ENCODE measurements around the gene PSMA7.
A peak's percentile ranks its signal among the peaks of the same experiment; 100 is the strongest.

Gene PSMA7

GRCh38 chr20:62158088-62158400, 14.8 kb upstream of the PSMA7 start:
- FAIRE-seq (no peak), DNase-seq (ENCODE audit: insufficient read length, low spot score) (no peak)
- TF ChIP-seq SPI1 (IDR thresholded peaks at IDR 0.05; ENCODE audit: low read depth, low read length) = no peak
- no peak for TF ChIP-seq POLR2A (IDR thresholded peaks at IDR 0.05; ENCODE audit: low read depth, low read length)
- TF ChIP-seq POU2F2 (IDR thresholded peaks at IDR 0.05; ENCODE audit: low read depth, low read length) = no peak
- no peak for TF ChIP-seq POLR2AphosphoS5 (IDR thresholded peaks at IDR 0.05; ENCODE audit: low read depth, low read length)
- TF ChIP-seq TAF1 (IDR thresholded peaks at IDR 0.05; ENCODE audit: low read depth, low read length) = no peak
- no peak for TF ChIP-seq PAX5 (IDR thresholded peaks at IDR 0.05; ENCODE audit: insufficient read depth, low read length, severe bottlenecking)

- TF ChIP-seq PAX5 (IDR thresholded peaks at IDR 0.05; ENCODE audit: insufficient read depth, low read length, severe bottlenecking) (no peak), POU2F2 (IDR thresholded peaks at IDR 0.05; ENCODE audit: low read depth, low read length) (no peak), TAF1 (IDR thresholded peaks at IDR 0.05; ENCODE audit: low read depth, low read length) (no peak), POLR2AphosphoS5 (IDR thresholded peaks at IDR 0.05; ENCODE audit: low read depth, low read length) (no peak), POLR2A (IDR thresholded peaks at IDR 0.05; ENCODE audit: low read depth, low read length) (no peak), SPI1 (IDR thresholded peaks at IDR 0.05; ENCODE audit: low read depth, low read length) (no peak)
- DNase-seq (ENCODE audit: insufficient read length, low spot score) (no peak), FAIRE-seq (no peak)
These were observed 14.3 kb upstream of the PSMA7 start for GRCh38 chr20:62157387-62158087.

GRCh38 chr20:62156592-62157386, 13.6 kb upstream of the PSMA7 start:
- TF ChIP-seq PAX5 (IDR thresholded peaks at IDR 0.05; ENCODE audit: insufficient read depth, low read length, severe bottlenecking) (no peak), POLR2AphosphoS5 (IDR thresholded peaks at IDR 0.05; ENCODE audit: low read depth, low read length) (no peak), POLR2A (IDR thresholded peaks at IDR 0.05; ENCODE audit: low read depth, low read length) (no peak), SPI1 (IDR thresholded peaks at IDR 0.05; ENCODE audit: low read depth, low read length) (no peak), TAF1 (IDR thresholded peaks at IDR 0.05; ENCODE audit: low read depth, low read length) (no peak), POU2F2 (IDR thresholded peaks at IDR 0.05; ENCODE audit: low read depth, low read length) (no peak)
- peak; percentile 95 for DNase-seq (ENCODE audit: insufficient read length, low spot score)
- FAIRE-seq = no peak

- FAIRE-seq (no peak), DNase-seq (ENCODE audit: insufficient read length, low spot score) (no peak)
- TF ChIP-seq POLR2A (IDR thresholded peaks at IDR 0.05; ENCODE audit: low read depth, low read length) = no peak
- TF ChIP-seq TAF1 (IDR thresholded peaks at IDR 0.05; ENCODE audit: low read depth, low read length) = no peak
- TF ChIP-seq POU2F2 (IDR thresholded peaks at IDR 0.05; ENCODE audit: low read depth, low read length) = no peak
- no peak for TF ChIP-seq SPI1 (IDR thresholded peaks at IDR 0.05; ENCODE audit: low read depth, low read length)
- no peak for TF ChIP-seq POLR2AphosphoS5 (IDR thresholded peaks at IDR 0.05; ENCODE audit: low read depth, low read length)
- TF ChIP-seq PAX5 (IDR thresholded peaks at IDR 0.05; ENCODE audit: insufficient read depth, low read length, severe bottlenecking) = no peak
These were observed 13.0 kb upstream of the PSMA7 start for GRCh38 chr20:62156254-62156556.

- FAIRE-seq = no peak
- TF ChIP-seq TAF1 (IDR thresholded peaks at IDR 0.05; ENCODE audit: low read depth, low read length) (no peak), POLR2A (IDR thresholded peaks at IDR 0.05; ENCODE audit: low read depth, low read length) (no peak)
- no peak for DNase-seq (ENCODE audit: insufficient read length, low spot score)
These were observed 12.4 kb upstream of the PSMA7 start for GRCh38 chr20:62155428-62156253.

GRCh38 chr20:62151835-62152364, 8.7 kb upstream of the PSMA7 start:
- no peak for TF ChIP-seq POLR2AphosphoS5 (IDR thresholded peaks at IDR 0.05; ENCODE audit: low read depth, low read length)
- no peak for TF ChIP-seq POLR2A (IDR thresholded peaks at IDR 0.05; ENCODE audit: low read depth, low read length)
- no peak for TF ChIP-seq SPI1 (IDR thresholded peaks at IDR 0.05; ENCODE audit: low read depth, low read length)
- TF ChIP-seq TAF1 (IDR thresholded peaks at IDR 0.05; ENCODE audit: low read depth, low read length) = no peak
- TF ChIP-seq POU2F2 (IDR thresholded peaks at IDR 0.05; ENCODE audit: low read depth, low read length) = no peak
- no peak for TF ChIP-seq PAX5 (IDR thresholded peaks at IDR 0.05; ENCODE audit: insufficient read depth, low read length, severe bottlenecking)
- DNase-seq (ENCODE audit: insufficient read length, low spot score) (no peak), FAIRE-seq (no peak)

- DNase-seq (ENCODE audit: insufficient read length, low spot score) (no peak), FAIRE-seq (no peak)
- TF ChIP-seq PAX5 (IDR thresholded peaks at IDR 0.05; ENCODE audit: insufficient read depth, low read length, severe bottlenecking) (no peak), POLR2A (IDR thresholded peaks at IDR 0.05; ENCODE audit: low read depth, low read length) (no peak), TAF1 (IDR thresholded peaks at IDR 0.05; ENCODE audit: low read depth, low read length) (no peak), POU2F2 (IDR thresholded peaks at IDR 0.05; ENCODE audit: low read depth, low read length) (no peak), SPI1 (IDR thresholded peaks at IDR 0.05; ENCODE audit: low read depth, low read length) (no peak), POLR2AphosphoS5 (IDR thresholded peaks at IDR 0.05; ENCODE audit: low read depth, low read length) (no peak)
These were observed 8.0 kb upstream of the PSMA7 start for GRCh38 chr20:62151225-62151624.

- DNase-seq (ENCODE audit: insufficient read length, low spot score) (no peak), FAIRE-seq (no peak)
- TF ChIP-seq POLR2AphosphoS5 (IDR thresholded peaks at IDR 0.05; ENCODE audit: low read depth, low read length) (no peak), SPI1 (IDR thresholded peaks at IDR 0.05; ENCODE audit: low read depth, low read length) (no peak), TAF1 (IDR thresholded peaks at IDR 0.05; ENCODE audit: low read depth, low read length) (no peak), POLR2A (IDR thresholded peaks at IDR 0.05; ENCODE audit: low read depth, low read length) (no peak), POU2F2 (IDR thresholded peaks at IDR 0.05; ENCODE audit: low read depth, low read length) (no peak), PAX5 (IDR thresholded peaks at IDR 0.05; ENCODE audit: insufficient read depth, low read length, severe bottlenecking) (no peak)
These were observed 7.0 kb upstream of the PSMA7 start for GRCh38 chr20:62150310-62150575.
